ENCODE data around the gene RAB36.
A peak's percentile ranks its signal among the peaks of the same experiment; 100 is the strongest.

The RAB36 gene

GRCh38 chr22:23163665-23164064 lies 18.4 kb downstream of the RAB36 start:
- no peak for DNase-seq

GRCh38 chr22:23164091-23164490 lies 18.8 kb downstream of the RAB36 start:
- DNase-seq: no peak

- DNase-seq: no peak
Measured at GRCh38 chr22:23166042-23166831, 21.0 kb downstream of the RAB36 start.

GRCh38 chr22:23166841-23167616 lies 21.8 kb downstream of the RAB36 start:
- no peak for DNase-seq

GRCh38 chr22:23168391-23169042 lies 23.2 kb downstream of the RAB36 start:
- no peak for DNase-seq

- no peak for DNase-seq
Measured at GRCh38 chr22:23169043-23169406, 23.7 kb downstream of the RAB36 start.

DNA sequence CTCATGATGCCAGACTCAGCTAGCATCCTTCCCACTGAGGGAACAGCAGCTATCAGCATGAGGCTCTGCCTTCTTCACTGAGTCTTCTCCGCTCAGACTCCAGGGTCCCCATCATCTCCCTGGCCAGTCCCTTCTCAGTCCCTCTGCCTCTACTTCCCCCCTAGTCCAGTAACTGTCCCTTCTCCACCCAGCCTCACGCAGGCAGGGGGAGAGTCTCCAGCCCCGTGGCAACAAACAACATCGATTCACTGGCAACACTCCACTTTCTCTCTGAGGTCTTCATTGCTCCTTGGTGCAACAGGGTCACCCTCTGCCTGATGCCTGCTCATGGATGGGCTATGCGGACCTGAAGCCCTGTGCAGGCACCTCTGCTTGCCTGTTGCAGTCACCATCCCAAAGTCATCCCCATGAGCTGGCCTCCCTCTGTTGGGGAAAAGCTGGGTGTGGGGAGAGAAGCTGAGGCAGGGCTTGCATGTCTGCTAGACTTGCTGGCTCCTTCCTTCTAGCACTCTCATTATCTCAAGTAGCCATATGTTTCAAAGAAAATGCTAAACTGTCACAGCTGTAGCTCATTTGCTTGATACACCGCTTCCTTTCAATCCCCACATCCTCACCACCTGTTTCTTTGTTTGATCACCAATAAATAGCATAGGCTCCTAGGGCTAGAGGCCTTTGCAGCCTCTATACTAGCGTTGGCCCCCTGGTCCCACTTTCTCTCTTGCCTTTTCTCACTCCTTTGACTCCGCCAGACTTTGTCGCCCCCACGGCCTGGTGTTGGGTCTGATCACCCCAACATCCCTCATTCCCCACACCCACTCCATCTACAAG lies 30.8 kb downstream of the RAB36 start:
- DNase-seq: no peak

GRCh38 chr22:23176645-23177027 lies 31.4 kb downstream of the RAB36 start:
- no peak for DNase-seq

DNA sequence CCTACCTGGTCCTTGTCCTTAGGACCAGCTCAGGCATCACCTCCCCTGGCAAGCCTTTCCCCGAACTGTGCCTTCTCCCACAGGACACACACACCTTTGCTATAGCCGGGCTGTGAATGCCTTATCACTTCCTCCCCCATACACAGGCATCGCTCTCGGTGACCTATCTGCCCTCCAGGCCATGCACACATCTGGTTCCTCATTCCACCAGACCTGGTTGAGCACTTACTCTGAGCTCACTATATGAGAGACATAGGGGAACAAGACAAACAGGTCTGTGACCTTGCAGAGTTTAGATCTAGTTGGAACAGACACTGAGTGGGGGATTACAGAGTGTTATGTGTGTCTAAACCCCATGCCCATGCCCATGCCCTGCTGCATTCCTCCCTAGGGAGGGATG lies 31.9 kb downstream of the RAB36 start:
- no peak for DNase-seq

GRCh38 chr22:23178512-23179254 lies 33.4 kb downstream of the RAB36 start:
- peak; percentile 75 for DNase-seq

DNA sequence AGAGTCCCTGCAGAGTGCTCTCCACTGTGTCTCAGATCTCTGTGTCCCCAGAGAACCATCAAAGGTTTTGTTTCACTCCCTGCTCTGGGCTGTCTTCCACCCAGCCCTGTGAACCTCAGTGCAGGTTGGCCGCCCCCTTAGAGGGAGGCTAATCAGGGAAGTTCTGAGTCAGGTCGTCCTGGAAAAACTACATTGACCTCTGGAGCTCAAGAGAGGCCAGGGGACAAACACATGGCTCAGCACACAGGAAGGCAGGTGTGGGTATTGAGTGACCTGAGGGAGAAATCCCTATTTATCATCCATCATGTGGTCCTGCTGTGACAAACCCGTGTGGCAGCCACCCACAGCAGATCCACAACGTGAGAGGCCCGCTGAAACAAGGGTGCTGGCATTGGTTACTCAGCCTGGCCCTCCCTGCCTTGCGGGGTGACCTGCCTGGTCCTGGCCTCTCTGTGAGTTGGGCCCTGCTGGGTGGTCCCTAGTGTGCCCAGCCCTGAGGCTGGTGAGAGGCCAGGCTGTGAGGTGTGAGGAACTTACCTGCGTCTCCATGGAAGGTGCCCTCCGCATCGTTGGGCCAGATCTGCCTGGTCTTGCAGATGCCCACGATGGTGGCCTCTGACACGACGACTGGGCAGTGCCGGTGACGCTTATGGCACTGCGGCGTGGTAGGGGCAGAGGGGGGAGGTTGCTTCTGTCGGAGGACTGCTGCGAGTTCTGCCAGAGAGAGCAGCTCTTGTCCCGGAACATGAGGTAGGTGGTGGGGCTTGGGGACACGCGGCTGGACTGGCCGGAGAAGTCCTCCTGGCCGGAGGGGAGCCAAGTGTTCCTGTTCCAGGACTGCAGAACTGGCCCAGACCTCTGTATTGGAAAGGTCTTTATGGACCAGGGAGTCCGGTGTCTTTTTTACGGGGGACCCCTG lies 34.4 kb downstream of the RAB36 start:
- no peak for DNase-seq

DNA sequence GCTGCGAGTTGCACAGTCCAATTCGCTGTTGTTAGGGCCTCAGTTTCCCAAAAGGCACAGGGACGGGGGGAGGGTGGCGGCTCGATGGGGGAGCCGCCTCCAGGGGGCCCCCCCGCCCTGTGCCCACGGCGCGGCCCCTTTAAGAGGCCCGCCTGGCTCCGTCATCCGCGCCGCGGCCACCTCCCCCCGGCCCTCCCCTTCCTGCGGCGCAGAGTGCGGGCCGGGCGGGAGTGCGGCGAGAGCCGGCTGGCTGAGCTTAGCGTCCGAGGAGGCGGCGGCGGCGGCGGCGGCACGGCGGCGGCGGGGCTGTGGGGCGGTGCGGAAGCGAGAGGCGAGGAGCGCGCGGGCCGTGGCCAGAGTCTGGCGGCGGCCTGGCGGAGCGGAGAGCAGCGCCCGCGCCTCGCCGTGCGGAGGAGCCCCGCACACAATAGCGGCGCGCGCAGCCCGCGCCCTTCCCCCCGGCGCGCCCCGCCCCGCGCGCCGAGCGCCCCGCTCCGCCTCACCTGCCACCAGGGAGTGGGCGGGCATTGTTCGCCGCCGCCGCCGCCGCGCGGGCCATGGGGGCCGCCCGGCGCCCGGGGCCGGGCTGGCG lies 35.1 kb downstream of the RAB36 start, which contains the start of gene BCR:
TSS of gene BCR (plus strand) at position 209 of the 592 bp plus-strand sequence. CDS start 452 bp downstream, outside the sequence.
- DNase-seq: peak; percentile 77

DNA sequence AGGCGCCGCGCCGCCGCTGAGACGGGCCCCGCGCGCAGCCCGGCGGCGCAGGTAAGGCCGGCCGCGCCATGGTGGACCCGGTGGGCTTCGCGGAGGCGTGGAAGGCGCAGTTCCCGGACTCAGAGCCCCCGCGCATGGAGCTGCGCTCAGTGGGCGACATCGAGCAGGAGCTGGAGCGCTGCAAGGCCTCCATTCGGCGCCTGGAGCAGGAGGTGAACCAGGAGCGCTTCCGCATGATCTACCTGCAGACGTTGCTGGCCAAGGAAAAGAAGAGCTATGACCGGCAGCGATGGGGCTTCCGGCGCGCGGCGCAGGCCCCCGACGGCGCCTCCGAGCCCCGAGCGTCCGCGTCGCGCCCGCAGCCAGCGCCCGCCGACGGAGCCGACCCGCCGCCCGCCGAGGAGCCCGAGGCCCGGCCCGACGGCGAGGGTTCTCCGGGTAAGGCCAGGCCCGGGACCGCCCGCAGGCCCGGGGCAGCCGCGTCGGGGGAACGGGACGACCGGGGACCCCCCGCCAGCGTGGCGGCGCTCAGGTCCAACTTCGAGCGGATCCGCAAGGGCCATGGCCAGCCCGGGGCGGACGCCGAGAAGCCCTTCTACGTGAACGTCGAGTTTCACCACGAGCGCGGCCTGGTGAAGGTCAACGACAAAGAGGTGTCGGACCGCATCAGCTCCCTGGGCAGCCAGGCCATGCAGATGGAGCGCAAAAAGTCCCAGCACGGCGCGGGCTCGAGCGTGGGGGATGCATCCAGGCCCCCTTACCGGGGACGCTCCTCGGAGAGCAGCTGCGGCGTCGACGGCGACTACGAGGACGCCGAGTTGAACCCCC lies 35.8 kb downstream of the RAB36 start:
- no peak for DNase-seq

- no peak for DNase-seq
Measured at GRCh38 chr22:23181721-23182308, 36.5 kb downstream of the RAB36 start.

DNA sequence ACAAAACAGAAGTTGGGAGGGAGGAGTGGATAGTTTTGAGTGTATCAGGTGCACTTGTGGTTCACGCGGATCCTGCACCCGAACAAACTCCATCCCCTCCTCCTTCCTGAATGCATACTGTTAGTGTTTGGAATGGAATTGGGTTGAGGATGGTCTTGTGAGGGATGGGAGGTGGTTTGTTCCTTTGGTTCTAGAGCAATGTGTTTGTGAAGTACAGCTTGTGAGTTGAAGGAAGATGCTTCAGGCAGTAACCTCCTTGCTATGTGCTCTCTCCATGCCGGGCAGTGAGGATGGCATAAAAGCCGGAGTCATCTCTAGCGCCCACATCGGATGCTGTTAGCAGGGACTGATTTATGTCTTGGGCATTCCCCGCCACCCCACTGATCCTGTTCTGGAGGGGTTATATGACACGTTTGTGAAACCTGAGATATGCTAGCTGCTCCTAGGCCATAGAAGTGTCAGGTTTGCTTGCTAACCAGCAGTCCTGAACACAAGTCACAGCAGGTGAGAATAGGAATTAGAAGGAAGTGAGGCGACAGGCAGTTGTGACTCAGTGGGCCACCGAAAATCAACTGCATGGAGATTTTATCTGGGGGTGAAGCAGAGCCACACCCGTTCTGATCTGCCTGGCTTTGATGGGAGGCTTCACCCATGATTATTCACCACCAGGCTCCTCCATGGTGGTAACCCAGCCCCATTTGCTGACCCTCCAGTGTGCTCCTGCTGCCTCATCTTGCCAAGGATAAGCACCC lies 37.2 kb downstream of the RAB36 start:
- DNase-seq: peak; percentile 51

- no peak for DNase-seq
Measured at GRCh38 chr22:23183061-23183698, 37.9 kb downstream of the RAB36 start.

GRCh38 chr22:23184100-23184763 lies 39.0 kb downstream of the RAB36 start:
- DNase-seq: no peak

Measured in suppressor macrophage treated with lipopolysaccharide for 4 hours (primary cell).